HG02798 (cell line): ENCODE measurements around the gene PIERCE2.
"Not testable (repeated sequence)": the region's sequence is repeated elsewhere in the genome, so short reads cannot be mapped to it uniquely, and the experiment has no call there.

ENCODE experiments used
- ATAC-seq: cut with Tn5 transposase; IDR thresholded peaks from one replicate; pipeline ENCODE4 v1.9.1; 2021; ENCODE audit warnings: mild to moderate bottlenecking; ENCODE audit not compliant: unreplicated experiment, poor library complexity

PIERCE2 gene, protein sequence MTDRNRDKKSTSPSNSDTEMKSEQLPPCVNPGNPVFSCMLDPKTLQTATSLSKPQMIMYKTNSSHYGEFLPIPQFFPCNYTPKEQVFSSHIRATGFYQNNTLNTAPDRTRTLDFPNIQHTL

DNA sequence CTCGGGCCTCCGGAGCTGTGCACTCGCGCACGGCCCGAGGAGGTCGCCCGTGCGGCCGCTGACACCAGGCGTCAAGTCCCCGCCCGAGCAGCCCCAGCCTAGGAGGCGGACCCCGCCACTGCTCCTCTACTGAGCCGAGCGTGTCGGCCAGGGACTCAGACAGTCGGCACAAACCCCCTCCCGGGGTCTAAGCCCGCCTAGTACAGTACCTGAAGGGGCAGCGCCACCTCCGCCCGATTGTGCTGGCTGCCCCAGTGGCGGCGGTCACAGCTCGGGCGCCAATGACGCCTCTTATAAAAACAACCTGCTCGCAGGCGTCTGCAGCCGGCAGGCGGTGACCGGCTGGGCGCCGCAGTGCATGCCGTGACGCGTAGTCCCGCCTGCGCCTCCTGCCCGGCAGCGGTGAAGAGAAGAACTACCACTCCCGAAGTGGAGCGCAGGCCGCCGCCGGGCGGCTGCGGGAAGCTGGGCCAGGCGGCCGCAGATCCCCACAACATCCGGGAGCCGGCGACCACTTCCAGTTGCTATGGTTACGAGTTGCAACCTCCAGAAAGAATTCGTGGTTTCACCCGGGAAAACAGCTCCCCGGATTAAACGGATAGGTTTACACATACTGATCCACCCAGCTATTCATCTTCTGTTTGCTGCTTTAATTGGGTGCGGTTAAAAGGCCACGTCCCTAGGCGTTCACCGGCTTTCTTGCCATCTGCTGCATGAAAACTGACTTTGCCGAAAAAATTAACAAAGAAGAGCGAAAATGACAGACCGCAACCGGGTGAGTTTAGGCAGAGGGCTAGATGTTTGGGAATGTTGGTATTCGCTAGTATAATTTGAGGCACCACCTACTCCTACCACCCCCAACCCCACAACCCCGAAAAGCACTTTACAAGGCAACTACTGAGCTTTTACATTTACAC lies at the start of gene PIERCE2, which contains the start of gene CCPG1:
TSS of gene PIERCE2 (plus strand) at position 484 of the 917 bp plus-strand sequence. CDS start at position 758, 274 bp downstream.
TSS of gene CCPG1 (minus strand) at position 348 of the 917 bp plus-strand sequence. CDS start 18,935 bp downstream, outside the sequence.
- peak; percentile 96 for ATAC-seq

DNA sequence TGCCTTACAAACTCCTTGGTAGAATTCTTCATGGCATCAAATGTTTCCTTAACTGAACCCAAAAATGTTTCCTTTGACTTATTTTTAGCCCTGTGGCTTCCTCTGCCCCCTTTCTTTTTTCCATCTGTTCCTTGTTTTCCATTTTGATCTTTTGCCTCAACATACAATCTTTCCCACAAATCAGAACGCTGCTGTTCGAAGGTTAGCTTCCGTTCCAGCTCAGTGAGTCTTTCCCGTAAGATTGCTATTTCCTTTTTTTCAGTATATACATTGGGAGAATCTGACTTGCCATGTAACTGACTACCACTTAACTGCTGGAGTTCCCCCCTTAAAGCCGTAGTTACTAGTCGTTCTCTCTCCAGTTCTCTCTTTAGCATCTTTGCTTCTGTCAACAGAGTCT lies 48.0 kb upstream of the PIERCE2 start:
- no peak for ATAC-seq

DNA sequence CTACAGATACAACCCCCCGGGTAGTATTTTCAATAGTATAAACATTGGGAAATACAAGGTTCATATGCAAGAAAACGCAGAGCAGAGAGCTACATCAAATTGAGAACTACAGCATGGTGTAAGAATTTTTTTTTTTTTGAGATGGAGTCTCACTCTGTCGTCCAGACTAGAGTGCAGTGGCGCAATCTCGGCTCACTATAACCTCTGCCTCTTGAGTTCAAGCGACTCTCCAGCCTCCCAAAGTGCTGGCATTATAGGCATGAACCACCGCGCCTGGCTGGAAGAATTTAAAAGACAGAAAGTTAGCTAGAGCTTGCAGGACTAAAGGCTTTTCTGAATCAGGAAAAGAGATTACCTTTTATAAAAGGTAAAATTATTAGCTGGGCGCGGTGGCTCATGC lies 47.2 kb upstream of the PIERCE2 start:
- no peak for ATAC-seq

DNA sequence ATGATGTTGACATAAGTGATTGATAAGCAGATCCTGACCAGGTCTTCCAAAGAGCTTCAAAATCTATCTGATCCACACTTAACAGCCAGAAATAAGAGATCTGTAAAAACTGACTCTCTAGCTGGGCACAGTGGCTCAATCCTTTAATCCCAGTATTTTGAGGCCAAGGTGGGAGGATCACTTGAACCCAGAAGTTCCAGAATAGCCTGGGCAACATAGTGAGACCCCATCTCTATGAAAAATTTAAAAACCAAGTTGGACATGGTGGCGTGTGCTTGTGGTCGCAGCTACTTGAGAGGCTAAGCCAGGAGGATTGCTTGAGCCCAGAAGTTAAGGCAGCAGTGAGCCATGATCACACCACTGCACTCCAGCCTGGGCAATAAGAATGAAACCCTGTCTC lies 45.7 kb upstream of the PIERCE2 start:
- no peak for ATAC-seq

DNA sequence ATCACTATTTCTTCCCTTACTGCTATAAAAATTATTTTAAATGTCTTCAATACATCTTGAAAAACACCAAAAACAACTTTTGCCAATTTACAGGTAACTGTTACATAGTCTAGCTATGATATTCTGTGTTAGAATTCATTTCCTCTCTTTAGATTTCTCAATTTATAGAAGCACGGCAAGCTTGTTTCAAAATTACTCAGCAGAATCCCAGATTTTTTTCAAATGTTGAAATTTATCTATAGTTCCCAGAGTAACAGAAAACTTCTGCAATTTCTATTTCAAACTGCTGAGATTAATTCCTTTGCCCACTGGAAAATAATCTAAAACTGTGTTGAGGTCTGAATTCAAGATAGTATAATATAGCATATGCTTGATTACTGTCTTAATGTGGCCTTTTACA lies 41.3 kb upstream of the PIERCE2 start:
- no peak for ATAC-seq

DNA sequence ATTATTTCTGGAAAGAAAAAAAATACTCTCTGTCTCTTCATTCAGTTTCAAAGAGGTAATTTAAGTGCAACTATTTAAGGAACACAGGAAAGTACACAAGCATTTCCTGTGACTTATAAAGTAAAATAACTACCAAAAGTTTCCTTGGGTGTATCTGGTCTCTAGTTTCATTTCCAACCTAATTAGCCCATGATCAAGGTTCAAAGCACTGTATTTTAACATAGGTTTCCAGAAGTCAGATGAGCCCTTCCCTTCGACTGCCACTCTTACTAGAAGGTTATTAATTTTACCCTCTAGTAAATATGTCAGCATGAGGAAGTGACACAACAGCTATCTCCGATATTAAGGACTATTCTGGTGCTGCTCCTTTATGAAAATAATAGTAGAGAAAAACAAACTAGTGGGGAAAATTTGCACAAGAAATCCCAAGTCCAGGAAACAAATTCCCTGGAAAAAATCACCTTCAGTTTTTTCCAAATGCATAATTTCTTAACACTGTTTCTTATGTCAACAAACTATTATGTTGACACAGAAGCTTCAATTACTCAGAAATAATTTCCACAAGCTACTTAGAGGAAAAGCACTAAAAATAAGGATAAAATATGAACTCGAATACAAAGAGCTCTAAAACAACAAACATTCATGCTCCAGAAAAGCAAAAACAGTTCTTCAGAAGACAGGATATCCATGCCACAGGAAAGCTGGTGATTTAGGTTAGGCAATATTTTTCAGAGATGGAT lies 35.4 kb upstream of the PIERCE2 start:
- no peak for ATAC-seq

DNA sequence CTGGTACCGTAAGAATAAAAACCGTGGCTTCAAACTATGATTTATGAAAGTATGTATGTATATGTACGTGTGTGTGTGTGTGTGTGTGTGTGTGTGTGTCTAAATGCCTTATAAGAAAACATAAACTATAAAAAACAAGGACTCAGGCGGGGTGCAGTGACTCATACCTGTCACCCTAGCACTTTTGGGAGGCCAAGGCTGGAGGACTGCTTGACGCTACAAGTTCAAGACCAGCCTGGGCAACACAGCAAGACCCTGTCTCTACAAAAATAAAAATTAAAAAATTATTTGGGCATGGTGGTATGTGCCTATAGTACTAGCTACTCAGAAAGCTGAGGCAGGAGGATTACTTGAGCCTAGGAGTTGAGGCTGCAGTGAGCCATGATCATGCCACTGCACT lies 29.2 kb upstream of the PIERCE2 start:
- ATAC-seq, result no peak

DNA sequence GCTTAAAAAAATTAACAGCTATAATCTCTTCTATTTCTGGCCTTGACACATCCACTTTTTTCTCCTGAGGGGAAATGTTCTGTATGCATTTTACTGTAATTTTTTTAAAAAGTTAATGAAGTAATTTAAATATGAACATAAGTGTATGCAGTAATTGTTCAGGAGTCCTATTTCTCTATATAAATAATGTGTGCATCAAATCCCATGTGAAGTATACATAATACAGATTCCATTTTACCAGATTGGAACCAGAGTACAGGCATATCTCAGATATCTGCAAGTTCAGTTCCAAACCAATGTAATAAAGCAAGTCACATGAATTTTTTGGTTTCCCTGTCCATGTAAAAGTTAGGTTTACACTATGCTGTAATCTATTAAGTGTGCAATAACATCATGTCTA lies 26.7 kb upstream of the PIERCE2 start:
- ATAC-seq, result no peak

DNA sequence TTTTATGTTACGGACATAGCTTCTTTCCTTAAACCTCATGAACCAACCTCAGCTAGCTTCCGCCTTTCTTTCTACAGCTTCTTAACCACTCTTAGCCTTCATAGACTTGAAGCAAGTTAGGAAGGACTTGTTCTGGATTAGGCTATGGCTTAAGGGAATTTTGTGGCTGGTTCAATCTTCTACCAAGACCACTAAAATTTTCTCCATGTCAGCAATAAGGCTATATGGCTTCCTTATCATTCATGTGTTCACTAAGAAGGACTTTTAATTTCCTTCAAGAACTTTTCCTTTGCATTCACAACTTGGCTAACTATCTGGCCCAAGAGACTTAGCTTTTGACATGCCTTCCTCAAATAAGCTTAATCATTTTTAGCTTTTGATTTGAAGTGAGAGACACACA lies 24.6 kb upstream of the PIERCE2 start:
- ATAC-seq, result no peak

DNA sequence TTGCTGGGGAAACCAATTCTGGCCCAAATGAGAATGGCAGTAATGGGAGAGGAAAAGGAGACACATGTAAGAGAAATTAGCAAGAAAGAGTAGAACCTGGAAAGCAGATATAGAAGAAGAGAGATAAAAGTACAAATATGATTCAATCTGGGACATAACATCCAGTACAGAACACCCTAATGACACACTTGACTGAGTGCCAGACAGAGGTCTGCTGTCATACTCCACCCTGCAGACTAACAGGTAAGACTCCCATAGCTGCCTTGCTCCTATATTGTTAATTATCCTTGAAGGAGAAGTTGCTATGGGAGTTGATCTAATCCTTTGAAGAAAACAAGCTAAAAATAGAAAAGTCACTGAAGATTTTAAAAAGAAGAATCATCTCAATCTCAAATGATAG lies 21.3 kb upstream of the PIERCE2 start:
- no peak for ATAC-seq

DNA sequence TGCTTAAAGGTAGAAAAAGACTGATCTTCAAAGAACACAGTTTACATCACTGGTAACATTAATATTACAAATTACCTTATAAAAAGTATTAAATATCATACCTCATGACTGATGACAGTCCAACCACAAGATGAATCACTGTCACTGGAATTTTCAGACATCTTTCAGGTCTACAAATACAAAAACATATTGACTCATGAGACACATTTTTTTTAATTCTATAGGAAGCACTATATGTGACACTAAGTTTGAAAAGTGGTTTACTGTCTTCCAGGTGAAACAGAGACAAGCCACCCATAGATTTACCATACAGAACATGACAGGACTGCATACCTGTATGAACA lies 19.1 kb upstream of the PIERCE2 start:
- no peak for ATAC-seq

DNA sequence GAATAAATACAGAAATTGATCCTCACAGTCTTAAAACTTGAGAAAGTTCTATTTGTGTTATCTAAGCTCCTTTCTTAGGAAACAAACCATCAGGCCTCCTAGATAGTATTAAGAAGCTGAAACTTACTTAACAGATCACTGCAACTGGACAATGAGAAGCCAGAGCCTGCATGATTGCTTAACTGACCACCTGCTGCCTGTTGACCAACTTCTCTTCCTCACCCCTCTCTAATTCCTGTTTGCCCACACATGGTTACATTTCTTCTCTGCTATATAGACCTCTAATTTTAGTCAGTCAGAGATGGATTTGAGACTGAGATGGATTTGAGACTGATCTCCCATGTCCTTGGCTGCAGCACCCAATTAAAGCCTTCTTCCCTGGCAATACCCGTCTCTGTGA lies 13.6 kb upstream of the PIERCE2 start:
- no peak for ATAC-seq

DNA sequence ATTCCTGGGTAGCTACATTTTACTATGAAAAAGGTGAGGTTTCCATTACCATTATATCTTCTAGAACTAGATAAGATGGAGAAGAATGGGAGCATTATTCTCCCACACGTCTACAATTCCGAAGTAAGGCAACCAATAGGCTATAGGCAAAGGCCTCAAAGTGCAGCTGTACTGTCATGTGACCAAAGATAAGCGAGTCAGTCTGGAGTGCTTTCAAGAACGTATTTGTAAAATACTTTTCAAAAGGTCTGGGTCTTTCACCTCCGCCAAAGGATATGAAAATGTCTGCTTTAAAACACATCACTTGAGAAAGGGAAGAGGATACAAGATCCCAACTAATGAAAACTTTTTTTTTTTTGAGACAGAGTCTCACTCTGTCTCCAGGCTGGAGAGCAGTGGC lies 10.1 kb upstream of the PIERCE2 start:
- no peak for ATAC-seq

DNA sequence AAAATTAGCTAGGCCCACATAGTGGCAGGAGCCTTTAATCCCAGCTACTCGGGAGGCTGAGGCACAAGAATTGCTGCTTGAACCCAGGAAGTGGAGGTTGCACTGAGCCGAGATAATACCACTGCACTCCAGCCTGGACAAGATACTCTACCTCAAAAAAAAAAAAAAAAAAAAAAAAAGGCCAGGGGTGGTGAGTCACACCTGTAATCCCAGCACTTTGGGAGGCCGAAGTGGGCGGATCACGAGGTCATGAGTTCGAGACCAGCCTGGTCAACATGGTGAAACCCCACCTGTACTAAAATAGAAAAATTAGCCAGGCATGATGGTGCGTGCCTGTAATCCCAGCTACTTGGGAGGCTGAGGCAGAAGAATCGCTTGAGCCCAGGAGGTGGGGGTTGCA lies 8.2 kb upstream of the PIERCE2 start:
- not testable (repeated sequence) for ATAC-seq

DNA sequence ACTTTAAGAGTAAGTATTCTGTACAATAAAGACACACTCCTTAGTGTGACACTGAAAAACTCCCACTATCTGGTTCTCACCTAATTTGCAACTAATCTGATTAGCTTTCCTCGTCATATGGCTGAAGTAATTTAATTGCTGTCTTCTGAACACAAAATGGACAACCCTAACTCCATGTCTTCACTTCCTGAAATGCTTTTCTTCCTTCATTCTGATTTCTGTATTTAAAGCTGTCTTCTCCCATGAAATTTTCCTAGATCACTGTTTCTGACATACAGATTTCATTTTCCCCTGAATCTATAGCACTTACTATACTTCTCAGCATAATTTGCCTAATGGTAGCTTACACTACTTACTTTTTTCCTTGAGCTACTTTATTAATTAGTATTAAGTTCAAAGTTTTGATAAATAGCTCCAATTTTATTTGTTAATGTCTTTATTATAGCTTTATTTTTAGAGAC lies 6.5 kb upstream of the PIERCE2 start:
- no peak for ATAC-seq

DNA sequence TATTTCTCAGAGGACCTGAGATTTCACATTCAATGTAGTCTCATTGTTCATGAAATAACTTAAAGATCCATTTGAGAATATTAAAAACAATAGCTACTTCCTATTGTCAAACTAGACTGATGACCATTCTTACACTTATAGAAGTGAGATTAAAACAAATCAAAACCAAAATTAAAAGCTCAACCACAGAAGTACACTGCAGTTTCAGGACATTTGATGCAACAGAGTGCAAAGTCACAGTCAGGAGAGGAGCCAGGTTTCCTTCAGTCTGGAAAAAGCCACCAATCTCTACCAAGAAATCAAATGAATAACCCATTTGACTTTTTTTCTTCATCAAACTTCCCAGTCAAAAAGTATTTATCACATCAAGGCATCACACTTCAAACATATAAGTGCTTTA lies 5.6 kb upstream of the PIERCE2 start:
- peak; percentile 54 for ATAC-seq

DNA sequence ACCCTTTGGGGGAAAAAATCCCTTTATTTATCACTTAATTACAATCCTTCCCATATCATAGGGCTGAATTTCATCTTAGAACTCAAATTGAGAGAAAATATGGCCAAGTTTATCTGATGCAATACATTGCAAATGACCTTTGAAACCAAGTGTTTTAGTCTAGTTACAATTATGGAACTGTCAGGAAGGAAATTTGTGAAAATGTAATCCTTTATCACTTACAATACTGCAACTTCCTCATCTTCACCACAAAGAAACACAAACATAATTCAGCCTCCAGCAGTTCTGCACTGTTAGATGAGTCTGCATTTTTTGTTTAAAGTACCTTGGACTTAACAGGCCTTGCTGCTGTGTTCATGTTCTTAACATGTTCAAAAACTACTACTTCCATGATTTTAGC lies 4.8 kb upstream of the PIERCE2 start:
- no peak for ATAC-seq

DNA sequence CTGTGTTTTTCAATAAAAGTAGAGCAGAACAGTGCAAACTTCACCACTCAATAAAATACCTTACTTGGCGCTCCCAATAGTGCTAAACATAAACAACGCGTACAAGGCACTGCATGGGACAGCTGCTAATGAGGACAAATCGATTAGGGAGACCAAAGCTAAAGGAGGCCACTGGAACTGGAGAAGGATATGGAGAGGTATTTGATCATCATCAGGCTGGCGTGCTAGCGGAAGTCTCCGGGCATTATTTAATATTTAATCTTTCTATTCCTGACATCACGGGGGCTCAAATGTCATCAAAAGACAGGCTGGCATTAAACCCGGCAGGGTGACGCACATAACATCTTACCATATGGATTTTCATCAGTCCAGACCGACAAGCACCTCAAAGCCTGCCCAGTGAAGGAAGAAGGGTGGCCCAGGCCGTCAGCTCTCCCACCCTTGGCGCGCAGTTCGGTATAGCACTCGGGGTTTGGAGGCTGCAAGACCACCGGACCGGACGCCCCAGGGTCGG lies 740 bp upstream of the PIERCE2 start:
- ATAC-seq, result no peak

DNA sequence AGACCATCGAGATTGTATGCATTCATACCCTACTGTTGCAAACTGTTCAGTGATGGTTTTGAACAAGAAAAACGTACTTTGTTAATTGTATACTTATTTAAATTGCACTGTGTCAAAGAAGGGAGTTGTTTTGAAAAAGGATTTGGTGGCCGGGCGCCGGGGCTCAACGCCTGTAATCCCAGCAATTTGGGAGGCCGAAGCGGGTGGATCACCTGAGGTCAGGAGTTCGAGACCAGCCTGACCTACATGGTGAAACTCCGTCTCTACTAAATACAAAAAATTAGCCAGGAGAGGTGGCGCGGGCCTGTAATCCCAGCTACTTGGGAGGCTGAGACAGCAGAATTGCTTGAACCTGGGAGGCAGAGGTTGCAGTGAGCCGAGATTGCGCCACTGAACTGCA lies 681 bp downstream of the PIERCE2 start:
- not testable (repeated sequence) for ATAC-seq

DNA sequence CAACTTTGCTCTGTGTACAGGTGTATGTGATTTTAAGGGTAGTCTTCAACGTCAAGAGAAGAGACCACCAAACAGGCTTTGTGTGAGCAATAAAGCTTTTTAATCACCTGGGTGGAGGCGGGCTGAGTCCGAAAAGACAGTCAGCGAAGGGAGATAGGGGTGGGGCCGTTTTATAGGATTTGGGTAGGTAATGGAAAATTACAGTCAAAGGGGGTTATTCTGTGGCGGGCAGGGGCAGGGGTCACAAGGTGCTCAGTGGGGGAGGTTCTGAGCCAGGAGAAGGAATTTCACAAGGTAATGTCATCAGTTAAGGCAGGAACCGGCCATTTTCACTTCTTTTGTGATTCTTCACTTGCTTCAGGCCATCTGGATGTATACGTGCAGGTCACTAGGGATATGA lies 9.4 kb downstream of the PIERCE2 start:
- ATAC-seq, result not testable (repeated sequence)
